Measurements from ENCODE around the gene DONSON. TPM values are rescaled to one million over a fixed set of nuclear protein-coding genes. Genes with fewer than 3 reads are reported as not detected.

Gene DONSON
- total RNA-seq, 1 experiment from 2014 or later, result 48.5 TPM

- Histone ChIP-seq H3K27ac (ENCODE audit: low read depth, low read length, poor library complexity, severe bottlenecking) (no peak overlapping the region), H3K27me3 (replicated peaks; ENCODE audit: insufficient read depth, low read depth, low read length, poor library complexity) (no peaks in the 10 kb centered on the region), H3K4me1 (ENCODE audit: insufficient read depth, low read length, poor library complexity, severe bottlenecking) (no peaks in the 10 kb centered on the region), H3K4me3 (ENCODE audit: low read depth, low read length, poor library complexity, severe bottlenecking) (no peak overlapping the region), H3K36me3 (ENCODE audit: insufficient read depth, low read length, poor library complexity, severe bottlenecking) (peaks cover 82% of the 10 kb centered on the region), H3K9me3 (ENCODE audit: low read depth, low read length, poor library complexity, severe bottlenecking) (no peaks in the 10 kb centered on the region)
- no TSS peak for BruUV-seq (replicated peaks)
- ChIA-PET CTCF (no interaction called here), POLR2A (ENCODE audit: low non-redundant PET) (no interaction called here)
- TF ChIP-seq CTCF (conservative IDR thresholded peaks at IDR 0.05; ENCODE audit: low read depth, low read length) (no peak), EZH2 (IDR thresholded peaks at IDR 0.05; ENCODE audit: borderline replicate concordance, low read depth, low read length, poor library complexity, severe bottlenecking) (no peak)
- no peak for DNase-seq (ENCODE audit: low spot score)
- intact Hi-C loops (cut with micrococcal nuclease; ENCODE audit: unreplicated experiment), result no loop called here
Measured at GRCh38 chr21:33566514-33566913, 22.0 kb downstream of the DONSON start.

DNA sequence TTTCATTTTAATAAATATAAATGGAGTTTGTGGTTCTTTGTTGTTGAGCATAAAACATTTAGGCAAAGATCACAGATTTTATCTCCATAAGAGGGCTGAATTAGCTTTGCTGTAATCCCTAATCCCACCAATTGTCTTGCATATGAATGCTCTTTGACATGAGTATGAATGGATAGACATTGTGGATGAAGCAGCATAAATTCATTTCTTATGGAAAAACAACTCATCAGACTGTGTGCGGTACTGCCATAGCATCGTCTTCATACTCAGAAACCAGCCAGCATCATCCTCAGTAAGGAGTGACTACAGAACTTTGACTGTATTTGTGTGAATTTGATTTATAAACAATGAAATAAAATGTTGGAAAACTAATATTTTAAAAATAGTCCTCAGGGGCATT is 26.1 kb downstream of the DONSON start:
- no peaks in the 10 kb centered on the region for H3K27me3 ChIP-seq (replicated peaks; ENCODE audit: insufficient read depth, low read depth, low read length, poor library complexity)

DNA sequence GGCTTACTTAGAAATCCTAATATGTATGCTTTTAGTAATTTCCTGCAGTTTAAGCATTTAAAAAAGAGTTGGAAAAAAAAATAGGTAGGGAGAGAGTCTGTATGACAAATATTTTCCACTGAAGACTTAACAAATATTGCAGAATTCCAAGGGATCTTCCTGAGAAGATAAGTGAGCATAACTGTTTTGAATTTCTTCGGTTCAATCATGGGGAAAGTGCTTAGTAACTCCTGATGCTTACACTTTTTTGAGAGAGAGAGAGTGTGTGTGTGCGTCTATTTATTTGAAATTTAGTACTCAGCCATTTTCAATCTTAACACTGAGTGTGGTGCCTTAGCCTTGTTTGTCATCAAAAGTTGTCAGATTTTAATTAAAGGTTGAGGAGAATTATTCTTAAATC is 27.1 kb downstream of the DONSON start:
- POLR2A ChIA-PET (ENCODE audit: low non-redundant PET), result no interaction called here
- no peak for DNase-seq (ENCODE audit: low spot score)
- no peak overlapping the region for H3K27ac ChIP-seq (ENCODE audit: low read depth, low read length, poor library complexity, severe bottlenecking)
- intact Hi-C loops (cut with micrococcal nuclease; ENCODE audit: unreplicated experiment), result no loop called here
- H3K4me1 ChIP-seq (ENCODE audit: insufficient read depth, low read length, poor library complexity, severe bottlenecking), result no peaks in the 10 kb centered on the region
- H3K9me3 ChIP-seq (ENCODE audit: low read depth, low read length, poor library complexity, severe bottlenecking), result no peaks in the 10 kb centered on the region
- BruUV-seq (replicated peaks), result no TSS peak
- CTCF ChIA-PET, result no interaction called here
- TF ChIP-seq EZH2 (IDR thresholded peaks at IDR 0.05; ENCODE audit: borderline replicate concordance, low read depth, low read length, poor library complexity, severe bottlenecking), result no peak
- no peak for TF ChIP-seq CTCF (conservative IDR thresholded peaks at IDR 0.05; ENCODE audit: low read depth, low read length)
- H3K27me3 ChIP-seq (replicated peaks; ENCODE audit: insufficient read depth, low read depth, low read length, poor library complexity), result no peaks in the 10 kb centered on the region
- H3K4me3 ChIP-seq (ENCODE audit: low read depth, low read length, poor library complexity, severe bottlenecking), result no peak overlapping the region
- peaks cover 85% of the 10 kb centered on the region for H3K36me3 ChIP-seq (ENCODE audit: insufficient read depth, low read length, poor library complexity, severe bottlenecking)

More for the DNA sequence above, 26.1 kb downstream of the DONSON start:
- H3K4me3 ChIP-seq (ENCODE audit: low read depth, low read length, poor library complexity, severe bottlenecking), result no peak overlapping the region
- CTCF ChIA-PET, result no interaction called here
- POLR2A ChIA-PET (ENCODE audit: low non-redundant PET), result no interaction called here
- no peak for TF ChIP-seq CTCF (conservative IDR thresholded peaks at IDR 0.05; ENCODE audit: low read depth, low read length)
- no peak for TF ChIP-seq EZH2 (IDR thresholded peaks at IDR 0.05; ENCODE audit: borderline replicate concordance, low read depth, low read length, poor library complexity, severe bottlenecking)
- no TSS peak for BruUV-seq (replicated peaks)
- no peaks in the 10 kb centered on the region for H3K4me1 ChIP-seq (ENCODE audit: insufficient read depth, low read length, poor library complexity, severe bottlenecking)
- H3K27ac ChIP-seq (ENCODE audit: low read depth, low read length, poor library complexity, severe bottlenecking), result no peak overlapping the region
- intact Hi-C loops (cut with micrococcal nuclease; ENCODE audit: unreplicated experiment), result no loop called here
- H3K9me3 ChIP-seq (ENCODE audit: low read depth, low read length, poor library complexity, severe bottlenecking), result no peaks in the 10 kb centered on the region
- DNase-seq (ENCODE audit: low spot score), result no peak
- peaks cover 84% of the 10 kb centered on the region for H3K36me3 ChIP-seq (ENCODE audit: insufficient read depth, low read length, poor library complexity, severe bottlenecking)
